Panc1 (cell line): ENCODE results near the gene TBCK.

ENCODE experiments used
- CTCF ChIP-seq: fragments of 450-650 bp; IDR thresholded peaks from 2 replicates; pipeline ENCODE4 v1.5.1; 2017; ENCODE audit warnings: mild to moderate bottlenecking
- POLR2AphosphoS5 ChIP-seq: IDR thresholded peaks from 2 replicates; pipeline ENCODE4 v1.6.1; 2012; ENCODE audit warnings: mild to moderate bottlenecking, low read depth, low read length, moderate library complexity
- TF ChIP-seq, protein P1 (sequence below), 2 experiments: IDR thresholded peaks; 2 replicates each; pipeline ENCODE4 v1.6.1; 2011 to 2012; ENCODE audit warnings: low read depth in 2 of 2, control low read depth in 1 of 2, low read length in 1 of 2, mild to moderate bottlenecking in 1 of 2, moderate library complexity in 1 of 2; ENCODE audit not compliant: insufficient read depth in 1 of 2

- TF ChIP-seq CTCF (no peak), POLR2AphosphoS5 (no peak)
- TF ChIP-seq, protein P1, sequence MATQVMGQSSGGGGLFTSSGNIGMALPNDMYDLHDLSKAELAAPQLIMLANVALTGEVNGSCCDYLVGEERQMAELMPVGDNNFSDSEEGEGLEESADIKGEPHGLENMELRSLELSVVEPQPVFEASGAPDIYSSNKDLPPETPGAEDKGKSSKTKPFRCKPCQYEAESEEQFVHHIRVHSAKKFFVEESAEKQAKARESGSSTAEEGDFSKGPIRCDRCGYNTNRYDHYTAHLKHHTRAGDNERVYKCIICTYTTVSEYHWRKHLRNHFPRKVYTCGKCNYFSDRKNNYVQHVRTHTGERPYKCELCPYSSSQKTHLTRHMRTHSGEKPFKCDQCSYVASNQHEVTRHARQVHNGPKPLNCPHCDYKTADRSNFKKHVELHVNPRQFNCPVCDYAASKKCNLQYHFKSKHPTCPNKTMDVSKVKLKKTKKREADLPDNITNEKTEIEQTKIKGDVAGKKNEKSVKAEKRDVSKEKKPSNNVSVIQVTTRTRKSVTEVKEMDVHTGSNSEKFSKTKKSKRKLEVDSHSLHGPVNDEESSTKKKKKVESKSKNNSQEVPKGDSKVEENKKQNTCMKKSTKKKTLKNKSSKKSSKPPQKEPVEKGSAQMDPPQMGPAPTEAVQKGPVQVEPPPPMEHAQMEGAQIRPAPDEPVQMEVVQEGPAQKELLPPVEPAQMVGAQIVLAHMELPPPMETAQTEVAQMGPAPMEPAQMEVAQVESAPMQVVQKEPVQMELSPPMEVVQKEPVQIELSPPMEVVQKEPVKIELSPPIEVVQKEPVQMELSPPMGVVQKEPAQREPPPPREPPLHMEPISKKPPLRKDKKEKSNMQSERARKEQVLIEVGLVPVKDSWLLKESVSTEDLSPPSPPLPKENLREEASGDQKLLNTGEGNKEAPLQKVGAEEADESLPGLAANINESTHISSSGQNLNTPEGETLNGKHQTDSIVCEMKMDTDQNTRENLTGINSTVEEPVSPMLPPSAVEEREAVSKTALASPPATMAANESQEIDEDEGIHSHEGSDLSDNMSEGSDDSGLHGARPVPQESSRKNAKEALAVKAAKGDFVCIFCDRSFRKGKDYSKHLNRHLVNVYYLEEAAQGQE (IDR thresholded peaks at IDR 0.05; ENCODE audit: insufficient read depth in 1 of 2, low read depth in 2 of 2, low read length in 1 of 2) = no peak
These were observed 57.6 kb downstream of the TBCK start for GRCh38 chr4:106258145-106259045.
